IMR-90 (cell line): ENCODE data around the gene LARP4B.

ENCODE experiments used
- POLR2A ChIP-seq: IDR thresholded peaks from 2 replicates; pipeline ENCODE4 v1.6.1; 2012; ENCODE audit warnings: mild to moderate bottlenecking, low read depth, low read length
- TF ChIP-seq, protein P1 (sequence below): conservative IDR thresholded peaks from 2 replicates; pipeline ENCODE4 v1.5.1; 2012; ENCODE audit warnings: mild to moderate bottlenecking, low read depth, low read length, improper control_type of control experiment

DNA sequence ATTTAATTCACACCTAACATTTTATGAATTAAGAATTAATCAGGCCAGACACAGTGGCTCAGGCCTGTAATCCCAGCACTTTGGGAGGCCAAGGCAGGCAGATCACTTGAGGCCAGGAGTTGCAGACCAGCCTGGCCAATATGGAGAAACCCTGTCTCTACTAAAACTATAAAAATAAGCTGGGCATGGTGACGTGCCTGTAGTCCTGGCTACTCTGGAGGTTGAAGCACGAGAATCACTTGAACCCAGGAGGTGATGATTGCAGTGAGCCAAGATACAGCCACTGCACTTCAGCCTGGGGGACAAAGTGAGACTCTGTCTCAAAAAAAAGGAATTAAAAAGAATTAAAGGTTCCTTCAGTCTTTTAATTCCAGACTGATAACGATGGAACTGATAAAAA, 11.1 kb downstream of the LARP4B start:
- TF ChIP-seq, protein P1, sequence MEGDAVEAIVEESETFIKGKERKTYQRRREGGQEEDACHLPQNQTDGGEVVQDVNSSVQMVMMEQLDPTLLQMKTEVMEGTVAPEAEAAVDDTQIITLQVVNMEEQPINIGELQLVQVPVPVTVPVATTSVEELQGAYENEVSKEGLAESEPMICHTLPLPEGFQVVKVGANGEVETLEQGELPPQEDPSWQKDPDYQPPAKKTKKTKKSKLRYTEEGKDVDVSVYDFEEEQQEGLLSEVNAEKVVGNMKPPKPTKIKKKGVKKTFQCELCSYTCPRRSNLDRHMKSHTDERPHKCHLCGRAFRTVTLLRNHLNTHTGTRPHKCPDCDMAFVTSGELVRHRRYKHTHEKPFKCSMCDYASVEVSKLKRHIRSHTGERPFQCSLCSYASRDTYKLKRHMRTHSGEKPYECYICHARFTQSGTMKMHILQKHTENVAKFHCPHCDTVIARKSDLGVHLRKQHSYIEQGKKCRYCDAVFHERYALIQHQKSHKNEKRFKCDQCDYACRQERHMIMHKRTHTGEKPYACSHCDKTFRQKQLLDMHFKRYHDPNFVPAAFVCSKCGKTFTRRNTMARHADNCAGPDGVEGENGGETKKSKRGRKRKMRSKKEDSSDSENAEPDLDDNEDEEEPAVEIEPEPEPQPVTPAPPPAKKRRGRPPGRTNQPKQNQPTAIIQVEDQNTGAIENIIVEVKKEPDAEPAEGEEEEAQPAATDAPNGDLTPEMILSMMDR = no peak
- TF ChIP-seq POLR2A = no peak
